Glomerular endothelial cell (primary cell): ENCODE data around the gene ELFN2. TPM values are rescaled to one million over a fixed set of nuclear protein-coding genes. Genes with fewer than 3 reads are reported as not detected.
"Not testable (repeated sequence)": the region's sequence is repeated elsewhere in the genome, so short reads cannot be mapped to it uniquely, and the experiment has no call there.

Experiments
- DNase-seq: peaks from one replicate; pipeline ENCODE4 v3.0.0-alpha.2; 2011; ENCODE audit warnings: low read depth, low spot score; ENCODE audit errors: extremely low read depth
- total RNA-seq: library from RNA; depleted of rRNA; stranded (reverse); fragments of >200 nt; gene quantifications from 2 replicates; pipeline ENCODE4 v1.2.3, GENCODE V29; 2015

ELFN2 gene
- total RNA-seq, 1 donor from 2014 or later = 3.2 TPM

GRCh38 chr22:37340331-37341262 is 86.7 kb downstream of the ELFN2 start:
- DNase-seq = no peak

GRCh38 chr22:37338539-37339246 is 88.6 kb downstream of the ELFN2 start:
- no peak for DNase-seq

- no peak for DNase-seq
Observed at GRCh38 chr22:37337204-37337943, 89.9 kb downstream of the ELFN2 start.

- no peak for DNase-seq
Observed at GRCh38 chr22:37336579-37336978, 90.7 kb downstream of the ELFN2 start.

- DNase-seq = no peak
Observed at GRCh38 chr22:37335806-37336199, 91.5 kb downstream of the ELFN2 start.

- DNase-seq = no peak
Observed at GRCh38 chr22:37334859-37335805, 92.1 kb downstream of the ELFN2 start.

DNA sequence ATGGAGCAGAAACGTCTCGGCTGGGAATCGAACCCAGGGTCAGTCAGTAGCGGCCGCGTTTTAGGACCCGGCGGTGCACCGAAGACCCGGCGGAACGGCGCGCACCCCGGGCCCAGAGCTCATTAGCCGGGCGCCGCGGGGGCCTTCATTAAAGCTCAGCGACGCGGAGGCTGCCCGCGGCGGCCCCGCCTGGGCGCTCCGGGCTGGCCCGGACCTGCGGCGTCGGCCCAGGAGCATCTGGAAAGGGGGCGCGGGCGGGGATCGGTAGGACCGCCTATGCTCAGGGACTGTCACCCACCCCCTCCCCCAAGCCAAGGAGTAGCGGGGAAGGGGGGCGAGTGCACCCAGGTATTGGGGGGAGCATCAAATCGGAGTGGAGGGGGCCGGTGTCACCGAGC is 92.8 kb downstream of the ELFN2 start:
- no peak for DNase-seq

GRCh38 chr22:37333724-37334460 is 93.4 kb downstream of the ELFN2 start:
- no peak for DNase-seq

GRCh38 chr22:37331856-37332536 is 95.3 kb downstream of the ELFN2 start:
- DNase-seq = no peak

GRCh38 chr22:37331034-37331428 is 96.2 kb downstream of the ELFN2 start:
- DNase-seq = no peak

DNA sequence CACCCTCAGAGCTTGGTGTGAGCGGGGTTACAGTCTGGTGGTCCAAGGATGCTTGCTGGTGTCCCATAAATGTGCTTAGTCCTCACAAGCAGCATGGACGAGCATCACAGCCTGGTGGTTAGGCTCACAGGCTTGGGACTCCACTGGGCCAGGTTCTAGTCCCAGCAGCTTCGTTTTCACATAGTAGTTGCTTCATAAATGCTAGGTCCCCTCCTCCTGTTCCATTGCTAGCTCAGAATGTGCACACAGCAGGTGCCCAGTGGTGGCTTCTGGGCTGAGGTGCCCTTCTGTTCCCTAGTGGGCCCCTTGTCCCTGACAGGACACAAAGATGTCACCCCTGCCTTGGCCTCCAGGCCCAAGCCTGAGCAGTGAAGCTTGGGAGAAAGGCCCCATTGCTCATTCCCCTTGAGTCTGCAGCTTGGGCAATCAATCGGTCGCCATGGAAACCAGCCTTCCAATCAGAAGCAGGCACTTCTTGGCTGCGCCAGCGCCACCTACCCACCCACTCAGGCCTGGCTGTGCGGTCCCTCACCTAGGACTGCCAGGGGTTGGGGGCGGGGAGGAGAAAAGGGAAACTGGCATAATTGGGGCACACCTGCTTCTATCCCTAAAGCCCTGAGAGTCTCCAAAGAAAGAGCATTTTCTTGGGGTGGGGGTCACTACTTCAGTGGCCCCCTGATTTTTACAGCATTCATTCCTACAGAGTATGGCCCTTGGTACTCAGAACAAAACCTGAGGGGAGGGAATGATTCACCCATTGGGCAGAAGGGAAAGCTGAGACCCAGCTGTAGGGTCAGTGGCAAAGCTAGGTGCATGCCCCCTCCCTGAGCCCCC is 96.9 kb downstream of the ELFN2 start:
- no peak for DNase-seq

- DNase-seq = no peak
Observed at GRCh38 chr22:37329238-37330140, 97.8 kb downstream of the ELFN2 start.

DNA sequence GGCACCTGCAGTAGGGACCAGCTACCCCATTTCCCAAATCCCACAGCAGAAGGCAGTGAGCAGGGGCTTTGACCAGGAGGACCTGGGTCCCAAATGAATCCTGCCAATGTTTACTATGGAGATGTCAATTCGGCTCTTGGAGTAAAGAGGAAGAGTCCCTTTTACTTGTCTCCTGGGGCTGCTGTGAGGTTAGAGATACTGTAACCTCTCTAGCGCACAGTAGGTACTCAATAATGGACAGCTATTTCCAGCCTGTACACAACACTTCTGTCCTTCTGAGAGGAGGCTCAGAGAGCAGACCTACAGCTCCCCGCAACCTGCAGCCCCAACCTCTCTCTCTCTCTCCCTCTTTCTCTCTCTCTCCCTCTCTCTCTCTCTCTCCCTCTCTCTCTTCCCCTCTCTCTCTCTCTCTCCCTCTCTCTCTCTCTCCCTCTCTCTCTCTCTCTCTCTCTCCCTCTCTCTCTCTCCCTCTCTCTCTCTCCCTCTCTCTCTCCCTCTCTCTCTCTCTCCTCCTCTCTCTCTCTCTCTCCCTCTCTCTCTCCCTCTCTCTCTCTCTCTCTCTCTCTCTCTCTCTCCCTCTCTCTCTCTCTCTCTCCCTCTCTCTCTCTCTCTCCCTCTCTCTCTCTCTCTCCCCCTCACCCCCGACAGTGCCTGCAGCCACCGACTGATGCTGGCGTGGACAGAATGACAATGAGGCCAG is 98.6 kb downstream of the ELFN2 start:
- not testable (repeated sequence) for DNase-seq

DNA sequence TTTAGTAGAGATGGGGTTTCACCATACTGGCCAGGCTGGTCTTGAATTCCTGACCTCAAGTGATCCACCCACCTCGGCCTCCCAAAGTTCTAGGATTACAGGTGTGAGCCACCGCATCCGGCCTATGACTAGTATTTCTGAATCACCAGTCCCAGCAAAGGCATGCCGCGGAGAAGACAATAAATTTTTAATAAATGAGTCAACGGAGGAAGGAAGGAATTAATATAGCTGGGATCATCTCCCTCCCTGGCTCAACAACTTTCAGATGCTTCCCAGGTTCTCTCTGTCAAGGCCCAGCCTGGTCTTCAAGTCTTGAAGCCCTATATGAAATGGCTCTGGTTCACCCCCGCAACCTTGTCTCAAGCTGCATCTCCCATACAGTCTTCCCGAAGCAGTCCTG is 99.3 kb downstream of the ELFN2 start:
- no peak for DNase-seq

GRCh38 chr22:37326726-37327125 is 100.6 kb downstream of the ELFN2 start:
- no peak for DNase-seq

DNA sequence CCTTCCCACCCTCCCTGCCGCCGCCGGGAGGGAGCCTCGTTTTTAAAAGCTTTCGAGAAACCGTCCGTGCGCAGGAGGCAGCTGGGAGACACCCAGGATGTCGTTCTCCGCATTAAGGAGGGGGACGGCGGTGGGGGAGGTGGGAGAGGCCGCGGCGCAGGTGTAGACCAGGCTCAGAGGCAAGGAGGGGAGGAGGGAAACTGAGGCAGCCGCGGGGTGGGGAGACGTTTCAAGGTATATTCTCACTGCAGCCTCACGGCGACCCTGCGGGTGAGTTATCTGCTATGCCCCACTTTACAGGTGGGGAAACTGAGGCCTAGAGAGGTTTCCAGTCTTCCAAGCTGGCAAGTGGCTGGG is 102.3 kb downstream of the ELFN2 start:
- no peak for DNase-seq
